ENCODE measurements around the gene DAD1.

GRCh38 chr14:22526218-22526617 is 62.8 kb downstream of the DAD1 start:
- TF ChIP-seq CTCF (IDR thresholded peaks at IDR 0.05) = no peak
- no peak for TF ChIP-seq EZH2phosphoT487 (IDR thresholded peaks at IDR 0.05)

All from neural progenitor cell (in vitro differentiated cells).